GM18858 (cell line): ENCODE results near the gene YBEY.
A peak's percentile ranks its signal among the peaks of the same experiment; 100 is the strongest.
"Not testable (repeated sequence)": the region's sequence is repeated elsewhere in the genome, so short reads cannot be mapped to it uniquely, and the experiment has no call there.

Source experiments
- ATAC-seq: cut with Tn5 transposase; IDR thresholded peaks from one replicate; pipeline ENCODE4 v1.9.1; 2021; ENCODE audit not compliant: unreplicated experiment

YBEY gene, protein sequence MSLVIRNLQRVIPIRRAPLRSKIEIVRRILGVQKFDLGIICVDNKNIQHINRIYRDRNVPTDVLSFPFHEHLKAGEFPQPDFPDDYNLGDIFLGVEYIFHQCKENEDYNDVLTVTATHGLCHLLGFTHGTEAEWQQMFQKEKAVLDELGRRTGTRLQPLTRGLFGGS

GRCh38 chr21:46285761-46286647, at the start of gene YBEY:
Gene YBEY (plus strand): TSS chr21:46286342. CDS start chr21:46286914, 572 bp downstream.
- ATAC-seq, result peak; percentile 62

- no peak for ATAC-seq
These were observed 48.7 kb upstream of the YBEY start for GRCh38 chr21:46237474-46237873.

DNA sequence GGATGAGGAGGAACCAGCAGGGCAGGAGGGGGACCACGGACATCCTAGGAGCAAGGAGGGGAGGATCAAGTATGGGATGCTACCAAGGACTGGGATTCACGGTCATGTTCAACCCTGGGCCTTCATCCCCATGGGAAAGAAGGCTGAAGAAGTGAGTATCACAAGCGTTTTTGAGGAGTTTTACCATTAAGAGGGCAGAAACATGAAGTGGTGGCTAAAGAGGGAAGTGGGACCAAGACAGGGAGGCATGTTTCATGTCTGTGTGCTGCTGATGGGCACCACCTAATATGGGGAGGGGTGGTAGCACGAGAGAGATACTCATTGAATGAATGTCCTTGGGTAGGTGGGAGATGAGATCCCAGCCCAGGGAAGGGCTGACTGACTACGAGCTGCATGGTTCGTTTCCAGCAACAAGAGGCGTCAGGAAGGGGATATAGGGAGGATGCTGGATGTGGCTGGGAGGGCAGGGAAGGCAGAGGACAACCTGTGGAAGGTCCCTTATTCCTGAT, 46.3 kb upstream of the YBEY start:
- no peak for ATAC-seq

GRCh38 chr21:46241577-46241976, 44.6 kb upstream of the YBEY start:
- not testable (repeated sequence) for ATAC-seq

- no peak for ATAC-seq
These were observed 42.8 kb upstream of the YBEY start for GRCh38 chr21:46243325-46243724.

GRCh38 chr21:46243960-46244361, 42.2 kb upstream of the YBEY start:
- no peak for ATAC-seq

- ATAC-seq, result no peak
These were observed 41.5 kb upstream of the YBEY start for GRCh38 chr21:46244602-46245001.

GRCh38 chr21:46245213-46245915, 40.8 kb upstream of the YBEY start:
- no peak for ATAC-seq

DNA sequence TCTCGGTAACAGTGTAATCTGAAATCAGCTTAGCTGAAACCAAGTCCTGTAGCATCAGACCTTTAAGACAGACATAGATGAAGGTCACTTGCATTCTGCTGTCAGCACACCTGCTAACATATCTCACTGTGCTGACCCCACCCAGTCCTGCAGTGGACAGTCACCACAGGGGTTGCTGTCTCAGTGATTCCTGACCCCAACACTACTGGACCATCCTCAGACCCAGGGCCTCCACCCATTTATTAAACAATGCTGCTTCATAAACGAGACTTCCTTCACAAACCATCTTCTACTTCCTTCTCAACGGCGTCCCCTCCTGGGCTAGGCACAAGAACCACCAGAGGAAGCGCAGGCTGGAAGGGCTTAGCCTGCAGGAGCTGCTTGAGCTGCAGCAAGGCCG, 39.8 kb upstream of the YBEY start:
- ATAC-seq, result no peak

DNA sequence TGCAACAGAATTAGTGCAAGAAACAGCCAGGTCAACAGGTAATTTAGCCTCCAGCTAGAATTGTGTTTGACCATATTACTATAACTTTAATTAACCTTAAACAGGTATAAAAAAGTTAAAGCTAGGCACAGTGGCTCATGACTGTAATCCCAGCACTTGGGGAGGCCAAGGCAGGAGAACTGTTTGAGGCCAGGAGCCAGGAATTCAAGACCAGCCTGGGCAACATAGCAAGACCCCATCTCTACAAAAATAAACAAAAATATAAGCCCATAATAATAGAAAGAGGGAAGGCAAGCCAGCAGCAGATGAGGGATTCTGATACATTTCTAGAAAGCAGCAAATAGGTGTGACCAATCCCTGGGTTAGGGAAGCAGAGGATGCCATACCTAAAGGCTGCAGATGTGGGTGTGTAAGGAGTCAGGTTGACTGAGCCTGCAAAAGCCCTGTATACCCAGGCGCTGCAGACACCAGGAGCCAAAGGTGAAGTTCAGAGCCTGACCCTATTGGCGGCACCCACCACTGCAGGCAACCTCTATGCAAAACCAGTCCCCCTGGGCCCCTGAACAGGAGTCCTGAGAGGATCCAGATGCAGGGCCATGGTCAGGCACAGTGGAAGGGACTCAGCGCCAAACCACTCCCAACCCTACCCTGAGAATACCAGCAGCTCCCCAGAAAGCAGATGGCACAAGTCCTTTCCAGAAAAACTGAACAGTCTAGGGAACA, 38.3 kb upstream of the YBEY start:
- no peak for ATAC-seq

GRCh38 chr21:46248422-46248782, 37.7 kb upstream of the YBEY start:
- no peak for ATAC-seq

GRCh38 chr21:46248827-46249226, 37.3 kb upstream of the YBEY start:
- no peak for ATAC-seq

- ATAC-seq, result no peak
These were observed 35.9 kb upstream of the YBEY start for GRCh38 chr21:46250146-46250725.

DNA sequence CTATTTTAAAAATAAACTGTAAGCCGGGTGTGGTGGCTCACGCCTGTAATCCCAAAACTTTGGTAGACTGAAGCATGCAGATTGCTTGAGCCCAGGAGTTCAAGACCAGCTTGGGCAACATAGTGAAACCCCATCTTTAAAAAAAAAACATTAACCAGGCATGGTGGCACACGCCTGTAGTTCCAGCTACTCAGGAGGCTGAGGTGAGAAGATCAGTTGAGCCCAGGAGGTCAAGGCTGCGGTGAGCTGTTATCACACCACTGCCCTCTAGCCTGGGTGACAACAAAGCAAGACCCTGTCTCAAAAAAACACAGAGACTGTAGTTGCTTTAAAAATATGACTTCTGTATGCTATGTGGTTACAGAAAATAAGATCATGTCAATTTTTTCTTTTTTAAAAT, 33.3 kb upstream of the YBEY start:
- ATAC-seq, result no peak

DNA sequence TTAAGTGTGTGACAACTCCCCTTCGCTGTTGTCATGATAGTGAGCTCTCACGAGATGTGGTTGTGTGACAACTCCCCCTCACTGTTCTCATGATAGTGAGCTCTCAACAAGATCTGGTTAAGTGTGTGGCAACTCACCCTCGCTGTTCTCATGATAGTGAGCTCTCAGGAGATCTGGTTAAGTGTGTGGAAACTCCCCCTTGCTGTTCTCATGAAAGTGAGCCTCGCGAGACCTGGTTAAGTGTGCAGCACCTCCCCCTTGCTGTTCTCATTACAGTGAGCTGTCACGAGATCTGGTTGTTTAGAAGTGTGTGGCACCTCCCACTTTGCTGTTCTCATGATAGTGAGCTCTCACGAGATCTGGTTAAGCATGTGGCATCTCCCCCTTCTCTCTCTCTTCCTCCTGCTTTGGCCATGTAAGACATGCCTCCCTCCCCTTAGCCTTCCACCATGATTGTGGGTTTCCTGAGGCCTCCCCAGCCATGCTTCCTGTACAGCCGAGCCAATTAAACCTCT, 32.5 kb upstream of the YBEY start:
- no peak for ATAC-seq

DNA sequence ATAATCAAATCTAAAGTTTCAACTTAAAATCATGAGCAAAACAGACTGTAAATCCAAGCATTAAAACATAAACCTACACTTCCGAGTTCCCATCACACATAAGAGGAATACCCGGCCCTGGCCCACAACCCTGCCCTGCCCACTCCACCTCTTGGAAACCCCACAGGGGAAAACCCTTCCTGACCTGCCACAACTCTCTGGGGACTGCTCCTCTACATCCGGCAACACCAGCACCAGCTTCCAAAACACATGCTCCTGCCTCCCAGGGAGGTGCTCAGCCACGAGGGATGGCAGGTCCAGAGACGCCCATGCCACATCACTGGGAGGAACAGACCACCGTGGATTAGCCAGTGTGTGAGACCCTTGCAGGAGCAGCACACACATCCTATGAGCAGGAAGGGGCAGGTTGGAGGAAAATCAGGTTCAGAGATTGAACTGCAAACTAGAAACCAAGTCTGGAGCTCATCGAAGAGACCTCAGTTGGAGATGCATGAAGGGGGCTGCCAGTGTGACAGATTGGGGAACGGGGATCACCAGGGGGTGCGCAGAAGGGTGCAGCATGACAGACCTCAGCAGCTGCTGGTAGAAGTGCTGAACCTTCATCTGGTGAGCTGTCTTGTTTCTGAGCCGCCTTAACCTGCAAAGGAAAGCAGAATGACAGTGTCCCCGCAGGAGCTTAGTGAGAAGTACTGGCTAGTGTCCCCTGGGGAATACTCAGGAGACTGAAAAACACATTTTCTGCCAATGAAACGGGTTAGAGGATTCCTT, 31.8 kb upstream of the YBEY start:
- no peak for ATAC-seq

DNA sequence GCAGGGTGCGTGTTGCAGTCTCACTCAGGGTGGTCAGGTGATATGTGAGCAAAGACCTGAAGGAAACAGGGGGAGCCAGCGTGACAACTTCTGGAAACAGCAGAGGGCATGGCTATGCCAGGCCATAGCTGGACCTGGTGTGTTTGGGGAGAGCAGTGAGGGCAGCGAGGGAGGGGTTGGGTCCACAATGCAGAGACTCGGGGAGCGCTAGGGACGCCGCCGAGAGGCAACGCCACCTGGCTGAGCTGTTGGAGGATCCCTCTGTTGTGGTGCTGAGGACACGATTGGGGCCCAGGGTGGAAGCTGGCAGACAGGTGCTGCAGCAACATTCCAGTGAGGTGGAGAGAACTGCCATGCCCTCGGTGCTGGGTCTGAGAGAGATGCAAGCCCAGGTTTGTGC, 31.0 kb upstream of the YBEY start:
- no peak for ATAC-seq

- no peak for ATAC-seq
These were observed 30.3 kb upstream of the YBEY start for GRCh38 chr21:46255758-46256337.

GRCh38 chr21:46256501-46256994, 29.6 kb upstream of the YBEY start:
- no peak for ATAC-seq
